HTR-8/SVneo (cell line): ENCODE measurements around the gene SYTL1.

ENCODE experiments used
- DNase-seq: peaks from one replicate; pipeline ENCODE4 v3.0.0; 2011; ENCODE audit warnings: low spot score, mixed read lengths; ENCODE audit not compliant: insufficient read length
- FAIRE-seq: peaks from 2 replicates; lab custom pipeline; 2011; peaks lifted over from hg19 to GRCh38; lab: Jason Lieb, UNC

Gene SYTL1

DNA sequence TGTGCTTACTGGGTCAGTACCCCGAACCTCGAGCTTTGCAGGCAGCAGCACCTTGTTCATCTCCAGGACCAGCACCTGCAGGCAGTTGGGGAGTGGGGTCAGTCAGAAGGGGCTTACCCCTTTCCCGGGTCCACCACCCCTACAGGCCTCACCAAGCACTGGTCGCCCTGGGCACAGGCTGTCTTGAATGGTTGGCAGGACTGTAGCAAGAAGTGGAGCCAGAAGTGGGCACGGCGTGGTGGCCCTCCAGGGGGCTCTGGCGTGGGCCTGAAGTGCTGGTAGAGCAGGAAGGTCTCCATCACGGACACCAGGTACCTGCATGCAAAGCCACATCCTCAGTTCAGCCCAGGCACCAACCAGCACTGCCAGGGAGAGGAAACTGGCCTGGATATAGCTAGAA is 19.7 kb downstream of the SYTL1 start:
- DNase-seq = no peak
- no peak for FAIRE-seq

DNA sequence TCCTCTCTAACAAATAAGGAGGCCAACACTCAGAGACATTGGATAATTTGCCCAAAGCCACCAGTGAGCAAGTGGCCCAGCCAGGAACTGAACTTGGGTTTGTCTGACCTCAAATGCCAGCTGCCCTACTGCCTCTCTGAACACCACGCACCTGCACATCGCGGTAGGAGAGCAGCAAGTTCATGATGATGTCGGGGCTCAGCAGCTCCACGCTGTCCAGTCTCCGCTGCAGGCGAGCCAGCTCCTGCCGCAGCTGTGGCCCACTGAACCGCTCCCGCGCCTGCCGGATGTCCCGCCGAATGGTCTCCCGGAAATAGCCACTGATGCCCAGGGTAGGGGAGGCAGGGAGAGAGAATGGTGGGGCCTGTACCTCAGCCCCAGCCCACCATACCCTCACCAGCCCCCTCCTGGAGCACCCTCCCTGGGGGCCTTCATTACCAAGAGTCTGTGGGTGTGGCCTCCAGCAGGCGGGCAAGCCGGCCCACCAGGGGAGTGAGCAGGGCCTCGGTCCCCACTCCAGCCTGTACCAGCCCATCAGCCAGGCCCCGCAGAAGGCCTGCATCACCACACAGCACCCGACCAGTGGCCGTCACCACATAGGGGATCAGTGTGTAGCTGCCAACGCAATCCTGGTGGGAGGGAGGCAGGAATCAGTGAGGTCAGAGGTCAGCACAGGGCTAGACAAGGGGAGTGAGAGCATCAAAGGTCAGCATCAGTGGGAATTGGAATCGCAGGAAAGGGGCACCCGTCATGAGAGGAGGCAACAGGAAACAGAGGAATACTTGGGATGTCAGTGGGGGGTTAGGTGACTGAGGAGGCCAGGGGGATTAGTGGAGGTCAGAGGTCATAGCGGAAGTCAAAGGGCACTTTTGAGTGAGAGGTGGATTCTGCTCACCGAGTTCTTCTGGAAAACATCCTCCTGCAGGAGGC is 22.2 kb downstream of the SYTL1 start:
- FAIRE-seq (no peak), DNase-seq (no peak)

DNA sequence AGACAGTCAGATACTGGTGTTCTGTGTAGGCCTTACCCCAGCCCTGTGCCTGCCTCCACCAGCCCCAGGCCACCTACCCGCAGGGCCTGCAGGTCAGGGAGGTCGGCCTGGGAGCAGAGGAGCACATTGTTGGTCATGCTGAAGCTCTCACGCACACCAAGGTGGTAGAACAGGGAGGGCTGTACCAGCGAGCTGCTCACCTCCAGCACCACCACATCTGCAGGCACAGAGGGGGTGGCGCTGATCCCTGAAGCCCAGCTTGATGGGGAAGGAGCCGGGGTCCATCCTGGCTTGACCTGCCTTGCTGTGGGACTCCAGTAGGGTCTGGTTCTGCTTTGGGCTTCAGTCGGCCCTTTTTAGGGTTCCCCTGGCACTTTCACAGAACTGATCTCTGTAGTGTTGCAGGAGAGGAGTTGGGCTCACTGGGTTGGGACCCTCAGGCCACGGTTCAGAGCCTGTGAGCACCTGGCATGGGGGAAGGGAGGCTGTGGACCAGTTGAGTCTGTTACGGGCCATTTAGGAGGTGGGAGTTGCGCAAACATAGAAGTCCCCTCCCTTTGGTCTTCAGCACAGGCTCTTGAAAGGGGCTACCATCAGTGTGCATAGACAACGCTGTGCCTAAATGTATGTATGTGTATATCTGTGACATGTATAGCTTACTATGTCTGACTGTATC is 23.0 kb downstream of the SYTL1 start:
- FAIRE-seq (no peak), DNase-seq (no peak)

DNA sequence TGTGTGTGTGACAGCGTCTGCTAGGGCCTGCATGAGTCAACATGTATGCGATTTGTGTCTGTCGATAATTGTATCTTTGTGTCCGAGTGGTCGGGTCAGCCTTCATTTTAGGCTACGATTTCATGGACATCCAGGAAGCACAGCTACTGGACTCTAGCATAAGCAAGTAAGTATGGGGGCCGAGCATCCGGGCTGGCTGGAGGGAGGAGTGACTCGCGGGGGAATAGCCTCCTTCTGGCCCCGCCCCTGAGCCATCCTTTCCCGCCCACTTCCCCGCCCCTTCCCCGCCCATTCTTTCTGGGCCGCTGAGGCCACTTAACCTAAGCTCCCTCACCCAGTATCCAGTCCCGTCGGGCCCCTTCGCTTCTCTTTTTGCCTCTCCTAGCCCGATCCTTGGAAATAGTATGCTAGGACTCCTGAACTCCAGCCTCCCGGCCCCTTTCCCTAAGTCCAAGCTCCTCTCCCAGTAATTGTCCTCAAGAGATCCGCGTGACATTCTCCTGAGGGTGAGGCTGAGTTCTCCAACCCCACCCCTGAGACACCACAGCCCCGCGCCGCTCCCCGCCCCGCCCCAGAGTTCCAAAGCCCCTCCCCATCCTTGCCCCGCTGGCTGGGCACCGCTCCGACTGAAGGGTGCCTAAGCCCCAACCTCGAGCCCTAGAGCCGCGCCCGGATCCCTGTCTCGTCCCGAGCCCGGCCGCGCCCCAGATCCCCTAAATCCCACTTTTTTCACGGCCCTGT is 23.7 kb downstream of the SYTL1 start:
- DNase-seq = peak; percentile 88
- peak; percentile 76 for FAIRE-seq

DNA sequence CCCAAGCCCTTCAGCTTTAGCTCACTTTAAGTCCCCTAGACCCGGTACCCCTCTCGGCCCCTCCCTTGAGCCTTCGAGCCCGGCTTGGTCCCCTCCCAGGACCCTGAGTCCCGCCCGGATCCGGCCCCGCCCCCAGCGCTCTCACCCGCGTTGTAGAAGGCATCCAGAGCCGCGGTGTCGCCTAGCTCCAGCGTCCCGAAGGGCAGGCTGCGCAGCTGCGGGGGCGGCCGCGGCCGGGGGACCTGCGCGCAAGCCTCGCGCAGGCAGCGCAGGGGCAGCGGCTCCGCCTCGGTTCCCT is 24.2 kb downstream of the SYTL1 start:
- FAIRE-seq (no peak), DNase-seq (peak; percentile 73)

DNA sequence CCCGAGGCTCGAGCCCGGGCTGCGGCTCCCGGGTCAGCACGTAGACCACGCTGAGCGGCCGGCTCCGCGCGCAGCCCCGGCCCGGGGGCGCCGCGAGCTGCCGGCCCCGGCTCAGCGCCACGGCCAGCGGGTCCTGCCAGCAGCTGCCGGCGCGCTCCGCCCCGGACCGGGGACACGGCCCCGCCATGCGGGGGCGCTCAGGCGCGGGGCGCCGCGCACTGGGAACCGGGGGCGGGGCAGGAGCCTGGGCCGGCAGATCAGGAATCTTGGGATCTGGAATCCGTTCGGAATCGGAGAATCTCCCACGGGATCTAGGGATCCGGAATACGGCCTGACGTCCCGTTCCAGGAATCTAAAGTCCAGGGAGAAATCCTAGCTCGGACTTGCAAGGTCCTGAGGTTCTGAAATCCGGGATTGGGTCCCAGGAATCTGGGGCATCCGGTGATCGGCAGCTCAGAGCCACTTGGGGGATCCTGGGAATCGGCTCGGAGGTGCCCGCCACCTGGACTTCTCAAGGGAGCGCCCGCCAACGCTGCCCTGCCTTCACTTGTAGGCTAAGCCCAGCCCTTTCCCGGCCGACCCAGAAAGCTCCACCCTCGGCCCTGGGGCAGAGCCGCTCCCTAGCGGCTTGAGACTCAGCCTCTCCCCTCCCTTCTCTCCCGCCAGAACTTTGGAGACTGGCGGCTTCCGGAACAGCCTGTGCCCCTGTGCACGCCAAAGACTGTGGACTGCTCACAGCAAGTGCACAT is 24.8 kb downstream of the SYTL1 start, which contains the start of gene MAP3K6:
Gene MAP3K6, minus strand, starts transcription at position 551 of the 749 bp plus-strand sequence. Its CDS starts 364 bp downstream, at position 187.
- FAIRE-seq (no peak), DNase-seq (peak; percentile 70)

DNA sequence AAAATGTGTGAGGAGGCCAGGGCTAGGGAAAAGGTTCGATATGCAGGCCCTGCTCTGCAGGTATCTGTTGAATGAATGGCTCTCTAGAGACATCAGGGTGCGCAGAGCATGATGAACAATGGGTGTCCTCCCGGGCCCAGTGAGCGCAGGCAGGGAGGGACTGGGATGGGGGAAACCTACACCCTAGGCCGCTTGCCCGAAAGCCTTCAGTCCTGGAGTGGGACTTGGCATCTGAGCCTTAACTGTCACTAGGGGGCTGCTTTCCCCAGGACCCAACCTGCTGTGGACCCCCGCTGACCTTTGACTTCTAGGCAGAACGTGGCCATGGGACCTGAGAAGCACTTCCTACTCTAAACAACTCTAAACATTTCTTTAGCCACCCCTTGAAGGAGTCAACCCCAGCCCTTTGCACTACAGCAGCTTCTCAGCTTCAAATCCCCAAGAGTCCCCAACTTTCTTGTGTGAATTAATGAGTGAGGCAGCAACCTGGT is 25.4 kb downstream of the SYTL1 start:
- DNase-seq = no peak
- FAIRE-seq = no peak

DNA sequence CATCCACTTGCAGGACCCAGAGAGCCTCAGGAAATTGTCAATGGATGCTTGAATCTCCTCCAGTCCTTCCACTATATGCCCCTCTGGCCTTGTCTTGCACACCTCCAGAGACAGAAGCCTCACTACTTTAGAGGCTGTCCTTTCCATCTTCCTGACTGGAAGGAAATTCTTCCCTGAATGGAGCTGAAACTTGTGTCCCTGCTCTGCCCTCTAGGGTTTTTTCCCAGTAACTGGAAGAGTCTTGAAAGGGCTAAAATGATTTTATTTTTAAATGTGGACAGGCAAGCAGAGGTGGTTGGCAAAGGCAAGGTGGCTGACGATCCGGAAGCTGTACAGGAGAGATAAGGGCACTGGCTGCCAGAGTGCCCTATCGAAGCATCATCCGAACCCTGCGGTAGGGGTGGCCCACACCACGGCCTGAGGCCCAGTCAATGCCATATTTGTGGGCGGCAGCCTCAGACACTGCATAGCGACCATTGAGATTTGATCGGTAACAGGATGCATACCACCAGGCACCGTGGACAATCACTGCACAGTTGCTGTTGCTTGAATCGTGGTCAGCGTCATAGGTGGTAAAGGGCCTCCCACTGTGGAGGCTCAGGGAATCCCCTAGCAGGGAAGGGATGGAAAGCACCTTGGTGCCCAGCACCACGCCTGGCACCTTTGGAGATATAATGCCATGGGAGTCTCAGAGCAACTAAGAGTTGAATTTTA is 27.2 kb downstream of the SYTL1 start:
- no peak for FAIRE-seq
- DNase-seq = no peak

DNA sequence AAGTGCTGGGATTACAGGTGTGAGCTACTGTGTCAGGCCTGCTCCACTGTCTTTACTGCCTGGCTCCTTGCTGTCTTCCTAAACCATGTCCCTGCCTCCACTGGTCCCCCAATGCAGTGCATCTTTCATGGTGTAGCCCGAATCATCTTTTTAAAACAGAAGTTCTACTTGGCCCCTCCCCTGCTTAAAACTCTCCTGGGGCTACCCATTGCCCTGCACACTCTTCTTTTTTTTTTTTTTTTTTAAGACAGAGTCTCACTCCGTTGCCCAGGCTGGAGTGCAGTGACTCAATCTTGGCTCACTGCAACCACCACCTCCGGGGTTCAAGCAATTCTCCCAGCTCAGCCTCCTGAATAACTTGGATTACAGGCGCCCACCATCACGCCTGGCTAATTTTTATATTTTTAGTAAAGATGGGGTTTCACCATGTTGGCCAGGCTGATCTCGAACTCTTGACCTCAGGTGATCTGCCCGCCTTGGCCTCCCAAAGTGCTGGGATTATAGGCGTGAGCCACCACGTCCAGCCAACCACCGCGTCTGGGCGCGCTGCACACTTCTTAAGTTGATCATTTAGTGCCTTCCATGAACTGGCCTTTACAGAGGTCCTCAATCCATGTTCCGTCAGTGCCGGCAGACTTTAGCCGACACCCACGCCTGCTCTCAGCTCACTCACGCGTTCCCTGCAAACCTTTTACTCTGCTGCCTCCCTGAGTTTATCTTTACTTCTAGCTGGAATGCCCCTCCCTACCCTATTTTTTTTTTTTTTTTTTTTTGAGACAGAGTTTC is 30.4 kb downstream of the SYTL1 start:
- FAIRE-seq = no peak
- DNase-seq = no peak

DNA sequence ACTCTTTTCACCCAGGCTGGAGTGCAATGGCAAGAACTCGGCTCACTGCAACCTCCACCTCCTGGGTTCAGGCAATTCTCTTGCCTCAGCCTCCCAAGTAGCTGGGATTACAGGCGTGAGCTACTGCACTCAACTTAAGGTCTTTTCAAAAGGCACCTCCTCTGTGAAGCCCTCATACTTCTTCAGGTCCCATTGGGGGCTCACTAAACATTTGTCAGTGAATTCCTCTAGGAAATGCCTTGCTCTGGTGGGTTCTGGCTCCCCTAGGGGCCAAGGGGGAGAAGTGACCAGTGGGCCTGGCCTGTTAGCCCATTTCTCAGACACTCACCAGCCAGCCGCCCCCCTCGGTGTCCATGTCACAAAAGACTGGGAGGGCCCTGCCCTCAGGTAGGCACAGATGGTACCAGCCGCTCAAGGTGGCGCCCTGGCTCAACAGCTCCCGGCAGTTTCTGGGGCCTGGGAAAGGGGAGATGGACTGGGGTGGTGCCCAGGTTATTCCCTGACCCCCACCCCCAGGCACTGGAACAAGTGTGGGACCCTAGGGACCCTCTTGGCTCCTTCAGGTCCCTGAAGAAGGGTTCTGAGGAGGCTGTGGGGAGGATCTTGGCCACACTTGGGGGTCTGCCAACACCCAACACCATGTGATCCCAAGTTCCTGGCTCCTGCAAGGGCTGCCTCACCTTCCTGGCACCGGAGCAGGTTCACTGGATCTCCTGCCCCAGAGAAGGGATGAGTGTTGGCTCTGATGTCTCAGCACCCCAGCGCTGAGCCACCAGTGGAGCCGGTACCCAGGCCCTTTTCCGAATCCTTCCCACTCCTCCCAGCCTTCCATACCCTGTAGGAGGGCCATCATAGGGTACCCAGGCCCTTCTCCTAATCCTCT is 31.2 kb downstream of the SYTL1 start:
- DNase-seq (no peak), FAIRE-seq (no peak)

DNA sequence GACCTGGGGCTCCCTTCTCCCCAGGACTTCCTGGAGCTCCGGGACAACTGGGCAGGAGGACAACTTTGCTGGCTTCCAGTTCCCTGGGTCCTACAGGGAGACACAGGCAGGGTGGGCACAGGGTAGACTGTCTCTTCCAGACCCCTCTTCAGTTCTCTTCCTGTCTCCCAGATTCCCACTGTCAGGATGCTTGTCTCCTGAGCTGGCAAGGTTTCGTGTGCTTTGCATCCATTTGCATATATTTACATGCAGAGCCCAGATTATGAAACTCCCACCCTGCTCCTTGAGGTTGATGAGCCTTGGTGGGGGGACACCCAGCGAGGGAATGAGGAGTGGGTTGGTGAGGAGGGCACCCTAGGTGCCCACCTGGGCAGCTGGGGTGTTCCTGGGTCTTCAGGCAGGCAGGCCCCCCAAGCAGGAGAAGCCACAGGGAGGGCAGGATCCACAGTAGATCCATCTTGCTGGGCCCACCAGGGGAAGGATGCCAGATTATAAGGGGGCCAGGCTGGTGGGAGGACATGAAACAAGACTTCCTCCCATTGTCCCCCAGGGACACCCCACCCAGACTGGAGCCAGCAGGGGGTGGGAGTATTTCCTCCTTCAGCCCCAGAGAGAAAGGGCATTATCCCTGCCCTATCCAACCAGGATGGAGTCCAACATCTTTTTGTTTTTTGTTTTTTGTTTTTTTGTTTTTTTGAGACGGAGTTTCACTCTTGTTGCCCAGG is 32.7 kb downstream of the SYTL1 start, which contains the start of gene FCN3:
Gene FCN3, minus strand, starts transcription at position 463 of the 725 bp plus-strand sequence. Its CDS starts 6 bp downstream, at position 457.
- DNase-seq = no peak

DNA sequence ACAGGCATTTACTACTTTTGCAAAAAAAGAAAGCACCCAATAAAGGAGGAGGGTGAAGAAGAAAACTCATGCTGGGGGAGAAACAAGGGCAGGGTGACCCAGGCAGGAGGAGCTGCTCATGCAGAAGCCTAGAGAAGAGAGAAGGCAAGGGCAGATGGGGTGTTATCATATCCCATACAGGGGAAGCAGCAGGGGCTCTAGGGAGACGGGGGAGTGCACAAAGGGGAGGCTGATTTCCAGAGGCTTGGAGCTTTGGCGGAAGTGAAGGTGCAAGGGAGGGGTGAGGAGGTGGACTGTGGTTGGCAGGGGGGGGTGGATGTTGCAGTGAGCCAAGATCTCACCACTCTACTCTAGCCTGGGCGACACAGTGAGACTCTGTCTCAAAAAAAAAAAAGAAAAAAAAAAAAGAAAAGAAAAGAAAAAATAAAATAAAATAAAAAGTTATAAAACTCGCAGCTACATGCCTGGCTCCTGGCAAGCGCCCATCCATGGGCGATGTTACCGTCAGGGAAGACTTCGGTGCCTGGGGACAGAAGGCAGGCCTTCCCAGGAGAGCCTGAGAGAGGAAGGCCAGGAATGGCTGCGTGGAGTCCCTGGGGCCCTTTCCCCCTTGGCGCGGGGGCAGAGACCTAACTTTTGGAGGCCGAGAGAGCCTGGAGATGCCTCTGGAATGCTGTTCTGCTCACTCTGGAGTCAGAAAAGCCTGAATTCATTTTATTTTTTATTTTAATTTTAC is 36.1 kb downstream of the SYTL1 start:
- FAIRE-seq (no peak), DNase-seq (no peak)

More for the DNA sequence above, 32.7 kb downstream of the SYTL1 start, which contains the start of gene FCN3:
- FAIRE-seq = no peak

DNA sequence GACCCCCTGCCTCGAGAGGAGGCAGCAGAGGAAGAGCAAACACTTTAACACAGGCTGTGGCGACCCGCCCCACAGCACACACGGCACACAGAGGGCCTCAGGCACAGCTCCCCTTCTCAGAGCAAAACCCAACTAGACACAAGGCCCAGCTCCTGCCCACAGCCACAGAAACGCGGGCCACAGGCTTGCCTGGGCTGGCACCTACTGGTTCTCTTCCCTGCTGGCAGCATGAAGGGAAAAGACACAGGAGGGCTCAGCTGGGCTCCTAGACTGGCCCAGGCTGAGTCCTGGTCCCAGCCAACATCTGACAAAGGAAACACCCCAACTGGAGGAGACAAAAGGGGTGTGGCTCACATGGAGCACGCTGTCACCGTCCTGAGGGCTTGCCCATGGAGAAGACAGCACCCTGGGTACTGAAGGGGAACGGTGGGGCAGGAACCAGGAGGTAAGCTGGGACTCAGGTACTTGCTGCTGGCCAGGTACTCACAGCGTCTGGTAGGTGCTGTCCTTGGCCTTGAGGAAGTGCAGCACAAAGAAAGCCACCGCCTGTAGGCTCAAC is 37.8 kb downstream of the SYTL1 start:
- no peak for DNase-seq
- no peak for FAIRE-seq

DNA sequence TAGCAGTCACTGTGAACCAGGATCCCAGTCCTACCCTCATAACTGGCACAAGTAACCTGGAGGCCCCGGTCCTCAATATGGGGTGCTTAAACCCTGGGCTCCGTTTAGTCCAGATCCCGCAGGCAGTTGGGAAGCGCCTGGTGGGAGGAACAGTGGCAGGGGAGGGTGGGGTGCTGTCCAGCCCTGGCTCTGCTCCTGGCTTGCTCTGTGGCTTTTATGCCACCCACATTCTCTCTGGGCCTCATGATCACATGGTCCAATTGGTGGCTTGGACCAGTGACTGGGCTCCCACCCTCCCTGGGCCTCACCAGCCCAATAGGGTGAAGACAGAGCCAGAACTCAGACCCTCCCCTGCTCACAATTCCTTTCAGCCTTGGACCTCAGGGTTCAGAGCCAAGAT is 38.4 kb downstream of the SYTL1 start:
- DNase-seq (no peak), FAIRE-seq (no peak)

DNA sequence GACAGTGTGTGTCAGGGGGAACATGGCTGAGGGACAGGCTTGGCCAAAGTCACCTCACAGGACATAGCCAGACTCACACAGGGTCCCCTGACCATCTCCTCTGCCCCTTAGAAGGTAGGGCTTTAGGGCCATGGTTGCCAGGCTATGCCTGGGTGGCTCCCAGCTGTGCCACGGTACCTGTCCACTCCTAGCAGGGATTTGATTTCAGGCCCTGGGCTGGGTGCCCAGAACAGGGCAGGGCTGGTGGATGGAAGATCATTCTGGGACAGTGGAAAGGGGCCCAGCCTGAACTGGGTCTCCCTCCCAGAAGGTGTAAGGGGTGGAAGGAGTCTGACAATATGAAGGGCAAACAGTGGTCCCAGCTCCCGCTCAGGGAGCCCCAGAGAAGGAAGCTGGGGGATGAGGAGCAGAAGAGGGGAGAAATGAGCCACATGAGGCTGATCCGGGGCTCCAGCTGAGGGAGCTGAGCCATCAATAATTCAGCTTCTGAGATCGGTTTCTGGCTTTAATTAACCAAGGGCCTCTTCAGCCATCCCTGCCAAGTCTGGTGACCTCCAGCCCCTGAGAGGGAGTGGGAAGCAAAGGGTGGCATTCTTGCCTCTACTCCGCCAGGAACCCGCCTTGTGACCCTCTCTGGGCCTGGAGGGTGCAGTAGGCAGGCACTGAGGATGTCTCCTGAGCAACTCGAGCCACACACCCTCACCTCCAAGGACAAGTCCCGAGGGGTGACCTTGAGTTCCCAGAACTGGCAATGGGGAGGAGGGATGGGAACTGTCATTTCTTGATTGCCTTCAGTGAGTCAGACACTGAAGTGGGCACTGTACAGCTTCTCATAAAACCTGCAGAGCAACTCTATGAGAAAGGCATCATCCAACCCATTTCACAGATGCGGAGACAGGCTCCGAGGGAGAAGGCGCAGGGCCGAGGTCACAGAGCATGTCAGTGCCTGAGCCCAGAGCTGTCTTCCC is 39.2 kb downstream of the SYTL1 start:
- FAIRE-seq = no peak
- DNase-seq = no peak
